HEK293 (cell line): ENCODE results near the gene AP2A1.

Experiments
- CTCF ChIA-PET: fragments of 350-600 bp; formaldehyde crosslinking; extraction: SDS; loops from one replicate; lab custom pipeline; 2021; ENCODE audit warnings: antibody characterized with exemption; lab: Yijun Ruan, JAX
- POLR2A ChIA-PET: fragments of 300-600 bp; formaldehyde crosslinking; extraction: SDS; loops from one replicate; lab custom pipeline; 2020; ENCODE audit warnings: antibody characterized with exemption, inconsistent platforms; lab: Yijun Ruan, JAX
- H3K27ac ChIP-seq: fragments of 200-500 bp; sonication (Bioruptor generic); 2 replicates; pipeline ENCODE4 v1.5.1; 2014; ENCODE audit warnings: low read depth, low read length, control low read depth, inconsistent platforms; ENCODE audit errors: extremely low read depth
- H3K36me3 ChIP-seq, 2 experiments: fragments of 200-500 bp in 1 of 2; sonication (Bioruptor generic) in 1 of 2; 1 replicate in 1 of 2; 2 replicates in 1 of 2; pipeline ENCODE4 v1.5.1; 2014 to 2017; ENCODE audit warnings: inconsistent platforms in 2 of 2, low read length in 2 of 2; ENCODE audit not compliant: control insufficient read depth in 2 of 2, insufficient read depth in 1 of 2
- H3K4me1 ChIP-seq: fragments of 200-500 bp; sonication (Bioruptor generic); 2 replicates; pipeline ENCODE4 v1.5.1; 2014; ENCODE audit warnings: mild to moderate bottlenecking, low read length, inconsistent platforms; ENCODE audit not compliant: control insufficient read depth, insufficient read depth
- H3K4me3 ChIP-seq: 2 replicates; pipeline ENCODE4 v1.5.1; 2011; ENCODE audit warnings: low read depth, mild to moderate bottlenecking, control low read depth, low read length, moderate library complexity
- H3K9me3 ChIP-seq: fragments of 200-500 bp; sonication (Bioruptor generic); 2 replicates; pipeline ENCODE4 v1.5.1; 2014; ENCODE audit warnings: low read depth, low read length, inconsistent platforms; ENCODE audit not compliant: control insufficient read depth, insufficient read depth
- EGR2 ChIP-seq: fragments of 450-650 bp; formaldehyde crosslinking; IDR thresholded peaks from 2 replicates; pipeline ENCODE4 v1.5.1; 2016; ENCODE audit warnings: low read depth, missing biosample characterization, missing genetic modification characterization
- INSM2 ChIP-seq: fragments of 450-650 bp; formaldehyde crosslinking; IDR thresholded peaks from 2 replicates; pipeline ENCODE4 v1.5.1; 2016; ENCODE audit warnings: missing biosample characterization, missing genetic modification characterization
- KLF7 ChIP-seq: fragments of 450-650 bp; formaldehyde crosslinking; IDR thresholded peaks from 2 replicates; pipeline ENCODE4 v1.5.1; 2016; ENCODE audit warnings: missing biosample characterization, missing genetic modification characterization, borderline replicate concordance
- SP7 ChIP-seq: fragments of 450-650 bp; formaldehyde crosslinking; IDR thresholded peaks from 2 replicates; pipeline ENCODE4 v1.5.1; 2016; ENCODE audit warnings: missing biosample characterization, missing genetic modification characterization
- TRIM28 ChIP-seq: IDR thresholded peaks from 2 replicates; pipeline ENCODE4 v1.6.1; 2011; ENCODE audit warnings: low read length, control low read depth, borderline replicate concordance
- ZEB2 ChIP-seq: fragments of 450-650 bp; formaldehyde crosslinking; IDR thresholded peaks from 2 replicates; pipeline ENCODE4 v1.5.1; 2016; ENCODE audit warnings: missing biosample characterization, missing genetic modification characterization
- ZFHX2 ChIP-seq: fragments of 450-650 bp; formaldehyde crosslinking; conservative IDR thresholded peaks from 2 replicates; pipeline ENCODE4 v1.5.1; 2016; ENCODE audit warnings: missing biosample characterization, missing genetic modification characterization
- ZNF133 ChIP-seq: fragments of 450-650 bp; formaldehyde crosslinking; IDR thresholded peaks from 2 replicates; pipeline ENCODE4 v1.5.1; 2016; ENCODE audit warnings: missing biosample characterization, missing genetic modification characterization
- ZNF16 ChIP-seq: fragments of 450-650 bp; formaldehyde crosslinking; IDR thresholded peaks from 2 replicates; pipeline ENCODE4 v1.5.1; 2016; ENCODE audit warnings: low read depth, missing biosample characterization, missing genetic modification characterization
- ZNF23 ChIP-seq: fragments of 450-650 bp; formaldehyde crosslinking; IDR thresholded peaks from 2 replicates; pipeline ENCODE4 v1.5.1; 2016; ENCODE audit warnings: missing biosample characterization, missing genetic modification characterization, borderline replicate concordance
- ZNF292 ChIP-seq: fragments of 450-650 bp; formaldehyde crosslinking; IDR thresholded peaks from 2 replicates; pipeline ENCODE4 v1.5.1; 2016; ENCODE audit warnings: low read depth, missing biosample characterization, missing genetic modification characterization, borderline replicate concordance
- ZNF324 ChIP-seq: fragments of 450-650 bp; formaldehyde crosslinking; IDR thresholded peaks from 2 replicates; pipeline ENCODE4 v1.5.1; 2016; ENCODE audit warnings: missing biosample characterization, missing genetic modification characterization
- ZNF335 ChIP-seq: fragments of 450-650 bp; formaldehyde crosslinking; conservative IDR thresholded peaks from 2 replicates; pipeline ENCODE4 v1.5.1; 2016; ENCODE audit warnings: missing biosample characterization, missing genetic modification characterization
- ZNF514 ChIP-seq: fragments of 450-650 bp; formaldehyde crosslinking; IDR thresholded peaks from 2 replicates; pipeline ENCODE4 v1.5.1; 2016; ENCODE audit warnings: missing biosample characterization, missing genetic modification characterization
- ZNF596 ChIP-seq: fragments of 450-650 bp; IDR thresholded peaks from 2 replicates; pipeline ENCODE4 v1.5.0; 2018; ENCODE audit warnings: missing biosample characterization, mild to moderate bottlenecking, missing genetic modification characterization, moderate library complexity
- ZNF600 ChIP-seq: fragments of 450-650 bp; formaldehyde crosslinking; IDR thresholded peaks from 2 replicates; pipeline ENCODE4 v1.5.1; 2016; ENCODE audit warnings: missing biosample characterization, missing genetic modification characterization
- ZNF791 ChIP-seq: fragments of 450-650 bp; formaldehyde crosslinking; IDR thresholded peaks from 2 replicates; pipeline ENCODE4 v1.5.1; 2016; ENCODE audit warnings: missing biosample characterization, missing genetic modification characterization
- ZSCAN5A ChIP-seq: fragments of 450-650 bp; formaldehyde crosslinking; IDR thresholded peaks from 2 replicates; pipeline ENCODE4 v1.5.1; 2016; ENCODE audit warnings: missing biosample characterization, missing genetic modification characterization
- TF ChIP-seq, protein P1 (sequence below): fragments of 450-650 bp; formaldehyde crosslinking; IDR thresholded peaks from 2 replicates; pipeline ENCODE4 v1.5.1; 2016; ENCODE audit warnings: missing biosample characterization, missing genetic modification characterization, low read depth
- TF ChIP-seq, protein P2 (sequence below): fragments of 450-650 bp; formaldehyde crosslinking; IDR thresholded peaks from 2 replicates; pipeline ENCODE4 v1.5.1; 2017; ENCODE audit warnings: missing biosample characterization, missing genetic modification characterization

Gene AP2A1

DNA sequence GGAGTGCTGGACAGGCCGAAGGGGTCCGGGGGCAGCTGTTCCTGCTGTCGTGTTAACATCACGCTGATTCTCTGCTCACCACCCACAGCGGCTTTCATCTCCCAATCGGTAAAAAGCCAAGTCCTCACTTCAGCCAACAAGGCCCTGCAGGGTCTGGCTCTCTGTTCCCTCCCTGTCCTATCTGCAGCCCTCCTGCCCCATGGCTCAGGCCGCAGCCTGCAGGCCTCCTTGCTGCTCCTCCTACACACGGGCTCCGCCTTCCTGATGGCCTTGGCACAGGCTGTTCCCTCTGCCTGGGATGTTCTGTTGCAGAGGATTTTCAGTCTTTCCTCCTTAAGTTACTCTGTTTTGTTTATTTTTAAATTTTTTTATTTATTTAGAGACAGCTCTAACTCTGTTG, 24.1 kb downstream of the AP2A1 start:
- TF ChIP-seq ZSCAN5A (no peak), ZNF16 (tag by site-specific recombination) (no peak), ZNF324 (no peak), KLF7 (tag by site-specific recombination) (no peak), TRIM28 (no peak), ZNF600 (peak; percentile 51; the same call in 1 of the 2 replicates), ZFHX2 (0 out of 2 replicates have a peak, but pooled peaks have one; percentile 12), ZNF23 (tag by site-specific recombination) (no peak), ZNF292 (tag by site-specific recombination) (no peak)
- TF ChIP-seq, protein P1, sequence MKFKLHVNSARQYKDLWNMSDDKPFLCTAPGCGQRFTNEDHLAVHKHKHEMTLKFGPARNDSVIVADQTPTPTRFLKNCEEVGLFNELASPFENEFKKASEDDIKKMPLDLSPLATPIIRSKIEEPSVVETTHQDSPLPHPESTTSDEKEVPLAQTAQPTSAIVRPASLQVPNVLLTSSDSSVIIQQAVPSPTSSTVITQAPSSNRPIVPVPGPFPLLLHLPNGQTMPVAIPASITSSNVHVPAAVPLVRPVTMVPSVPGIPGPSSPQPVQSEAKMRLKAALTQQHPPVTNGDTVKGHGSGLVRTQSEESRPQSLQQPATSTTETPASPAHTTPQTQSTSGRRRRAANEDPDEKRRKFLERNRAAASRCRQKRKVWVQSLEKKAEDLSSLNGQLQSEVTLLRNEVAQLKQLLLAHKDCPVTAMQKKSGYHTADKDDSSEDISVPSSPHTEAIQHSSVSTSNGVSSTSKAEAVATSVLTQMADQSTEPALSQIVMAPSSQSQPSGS (tag by site-specific recombination): no peak
- POLR2A ChIA-PET: no interaction called here
- no peak overlapping the region for H3K27ac ChIP-seq

DNA sequence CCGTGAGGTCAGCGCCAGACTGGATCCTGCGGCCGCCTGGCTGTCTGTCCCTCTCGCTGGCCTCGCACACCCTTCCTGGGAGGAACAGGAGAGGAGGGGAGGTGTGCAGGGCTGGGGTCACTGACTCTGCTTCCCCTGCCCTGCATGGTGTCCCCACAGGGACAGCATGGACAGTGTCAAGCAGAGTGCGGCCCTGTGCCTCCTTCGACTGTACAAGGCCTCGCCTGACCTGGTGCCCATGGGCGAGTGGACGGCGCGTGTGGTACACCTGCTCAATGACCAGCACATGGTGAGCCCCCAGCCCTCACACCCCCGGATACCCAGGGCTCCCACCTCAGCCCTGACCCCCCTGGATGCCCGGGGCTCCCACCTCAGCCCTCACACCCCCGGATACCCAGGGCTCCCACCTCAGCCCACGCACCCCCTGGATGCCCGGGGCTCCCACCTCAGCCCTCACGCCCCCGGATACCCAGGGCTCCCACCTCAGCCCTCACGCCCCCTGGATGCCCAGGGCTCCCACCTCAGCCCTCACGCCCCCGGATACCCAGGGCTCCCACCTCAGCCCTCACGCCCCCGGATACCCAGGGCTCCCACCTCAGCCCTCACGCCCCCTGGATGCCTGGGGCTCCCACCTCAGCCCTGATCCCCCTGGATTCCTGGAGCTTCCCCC, 25.1 kb downstream of the AP2A1 start:
- no peaks in the 10 kb centered on the region for H3K4me1 ChIP-seq
- ChIA-PET CTCF (no interaction called here), POLR2A (no interaction called here)
- H3K9me3 ChIP-seq: no peaks in the 10 kb centered on the region
- TF ChIP-seq ZFHX2 (peak; percentile 83), ZNF791 (tag by site-specific recombination) (no peak), ZNF335 (tag by site-specific recombination) (no peak), INSM2 (no peak), ZEB2 (tag by site-specific recombination) (no peak), EGR2 (tag by site-specific recombination) (peak; percentile 90), ZNF596 (tag by site-specific recombination) (no peak), SP7 (tag by site-specific recombination) (no peak), ZNF514 (tag by site-specific recombination) (no peak), ZNF133 (no peak)
- TF ChIP-seq, protein P2, sequence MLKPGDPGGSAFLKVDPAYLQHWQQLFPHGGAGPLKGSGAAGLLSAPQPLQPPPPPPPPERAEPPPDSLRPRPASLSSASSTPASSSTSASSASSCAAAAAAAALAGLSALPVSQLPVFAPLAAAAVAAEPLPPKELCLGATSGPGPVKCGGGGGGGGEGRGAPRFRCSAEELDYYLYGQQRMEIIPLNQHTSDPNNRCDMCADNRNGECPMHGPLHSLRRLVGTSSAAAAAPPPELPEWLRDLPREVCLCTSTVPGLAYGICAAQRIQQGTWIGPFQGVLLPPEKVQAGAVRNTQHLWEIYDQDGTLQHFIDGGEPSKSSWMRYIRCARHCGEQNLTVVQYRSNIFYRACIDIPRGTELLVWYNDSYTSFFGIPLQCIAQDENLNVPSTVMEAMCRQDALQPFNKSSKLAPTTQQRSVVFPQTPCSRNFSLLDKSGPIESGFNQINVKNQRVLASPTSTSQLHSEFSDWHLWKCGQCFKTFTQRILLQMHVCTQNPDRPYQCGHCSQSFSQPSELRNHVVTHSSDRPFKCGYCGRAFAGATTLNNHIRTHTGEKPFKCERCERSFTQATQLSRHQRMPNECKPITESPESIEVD: no peak
- no peak overlapping the region for H3K27ac ChIP-seq
- H3K4me3 ChIP-seq: no peak overlapping the region
- H3K36me3 ChIP-seq: peaks cover 33 to 81% of the 10 kb centered on the region in 2 experiments

More for the DNA sequence above, 24.1 kb downstream of the AP2A1 start:
- Histone ChIP-seq H3K4me1 (no peaks in the 10 kb centered on the region), H3K9me3 (no peaks in the 10 kb centered on the region), H3K36me3 (peaks cover 27 to 70% of the 10 kb centered on the region in 2 experiments), H3K4me3 (no peak overlapping the region)
- CTCF ChIA-PET: no interaction called here
